DND-41 (cell line): ENCODE measurements around the gene PIGS.

Source experiments
- ATAC-seq: fragments of 200-7000 bp; cut with Tn5 transposase; 3 replicates; pipeline ENCODE4 v1.9.1; 2021; ENCODE audit warnings: low read depth; ENCODE audit not compliant: insufficient read depth
- DNase-seq: peaks from one replicate; pipeline ENCODE4 v3.0.0-alpha.2; 2020
- H2AFZ ChIP-seq: 2 replicates; pipeline ENCODE4 v1.6.0; 2012; ENCODE audit warnings: low read depth, low read length
- H3K27ac ChIP-seq: 2 replicates; pipeline ENCODE4 v1.5.1; 2012; ENCODE audit warnings: low read length, inconsistent platforms
- H3K27me3 ChIP-seq: fragments of 200-600 bp; sonication (generic); 2 replicates; pipeline ENCODE4 v1.6.0; 2012; ENCODE audit warnings: low read length, mild to moderate bottlenecking, inconsistent platforms; ENCODE audit not compliant: insufficient read depth, poor library complexity
- H3K36me3 ChIP-seq: 2 replicates; pipeline ENCODE4 v1.5.1; 2012; ENCODE audit warnings: low read length, inconsistent platforms; ENCODE audit not compliant: insufficient read depth
- H3K4me1 ChIP-seq: 2 replicates; pipeline ENCODE4 v1.5.1; 2012; ENCODE audit warnings: mild to moderate bottlenecking, low read length; ENCODE audit not compliant: insufficient read depth
- H3K4me2 ChIP-seq: 2 replicates; pipeline ENCODE4 v1.6.0; 2012; ENCODE audit warnings: mild to moderate bottlenecking, moderate library complexity, low read length, inconsistent platforms; ENCODE audit not compliant: insufficient read depth
- H3K4me3 ChIP-seq, 2 experiments: fragments of 200-600 bp in 1 of 2; shearing (Covaris generic) in 1 of 2; 2 replicates each; pipeline ENCODE4 v1.5.1; 2012 to 2016; ENCODE audit warnings: inconsistent platforms in 2 of 2, low read length in 2 of 2, mild to moderate bottlenecking in 2 of 2, low read depth in 1 of 2, moderate library complexity in 1 of 2
- H3K79me2 ChIP-seq: 2 replicates; pipeline ENCODE4 v1.6.0; 2012; ENCODE audit warnings: low read length, inconsistent platforms; ENCODE audit not compliant: insufficient read depth
- H3K9ac ChIP-seq: 2 replicates; pipeline ENCODE4 v1.6.0; 2012; ENCODE audit warnings: low read depth, mild to moderate bottlenecking, inconsistent platforms, low read length, moderate library complexity
- H3K9me3 ChIP-seq: 2 replicates; pipeline ENCODE4 v1.5.1; 2012; ENCODE audit warnings: low read length, moderate library complexity, mild to moderate bottlenecking, inconsistent platforms; ENCODE audit not compliant: insufficient read depth, severe bottlenecking
- H4K20me1 ChIP-seq: 2 replicates; pipeline ENCODE4 v1.6.0; 2012; ENCODE audit warnings: low read length; ENCODE audit not compliant: insufficient read depth
- EZH2 ChIP-seq: IDR thresholded peaks from 3 replicates; pipeline ENCODE4 v1.6.1; 2012; ENCODE audit warnings: borderline replicate concordance, low read depth, mild to moderate bottlenecking, moderate library complexity, low read length, inconsistent platforms; ENCODE audit not compliant: severe bottlenecking
- TF ChIP-seq, protein P1 (sequence below): IDR thresholded peaks from 2 replicates; pipeline ENCODE4 v1.5.1; 2012; ENCODE audit warnings: borderline replicate concordance, low read length, moderate library complexity, mild to moderate bottlenecking; ENCODE audit not compliant: poor library complexity, severe bottlenecking; ENCODE audit errors: extremely low read depth

The PIGS gene

DNA sequence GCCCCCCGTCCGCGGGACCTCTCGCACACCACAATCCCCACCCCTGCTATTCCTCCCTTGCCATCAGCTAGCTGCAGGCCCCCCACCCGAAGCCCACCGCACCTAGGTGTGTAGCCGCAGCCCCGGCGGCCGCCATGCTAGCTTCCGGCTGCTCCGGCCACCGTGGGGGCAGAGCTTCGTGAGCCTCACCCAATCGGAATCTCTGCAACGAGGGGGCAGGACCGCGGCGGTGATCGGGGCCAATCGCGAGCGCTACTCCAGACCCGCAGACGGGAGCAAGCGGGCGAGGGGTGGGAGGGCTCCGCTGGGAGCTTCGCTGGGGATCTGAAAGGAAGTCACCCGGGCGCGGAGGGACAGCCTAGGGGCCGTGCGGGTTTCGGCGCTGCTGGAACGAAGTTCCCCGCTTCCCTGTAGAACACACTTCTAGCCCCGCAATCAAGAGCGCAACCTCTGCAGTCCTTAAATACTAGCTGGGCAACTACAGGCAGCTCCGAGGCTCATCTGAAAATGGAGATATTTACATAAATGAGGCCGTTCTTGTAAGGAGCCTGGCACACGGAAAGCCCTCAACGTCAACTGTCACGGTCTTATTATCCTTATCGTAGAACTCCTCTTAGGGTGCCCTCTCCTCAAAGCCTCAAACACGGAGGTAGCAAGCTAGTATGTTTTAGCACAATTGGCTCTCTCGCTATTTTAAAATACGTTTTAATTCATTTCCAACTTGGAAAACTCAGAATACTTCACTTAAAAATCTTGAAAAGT, at the start of gene PIGS:
Gene PIGS (minus strand): TSS at position 164 of the 762 bp plus-strand sequence. CDS start 28 bp downstream, at position 136.
- Histone ChIP-seq H4K20me1 (no peaks in the 10 kb centered on the region; the same call in 1 of the 2 replicates), H3K79me2 (peaks cover 44% of the 10 kb centered on the region), H3K9ac (peak within 1 kb of the TSS; percentile 81), H3K27ac (peak within 1 kb of the TSS; percentile 84), H3K4me2 (peak within 1 kb of the TSS; percentile 99), H3K4me3 (peak within 1 kb of the TSS; percentile 93 to 100), H3K27me3 (no peaks in the 10 kb centered on the region), H3K4me1 (peaks cover 40% of the 10 kb centered on the region), H3K9me3 (no peaks in the 10 kb centered on the region), H2AFZ (peak within 1 kb of the TSS; percentile 96), H3K36me3 (peaks cover 20% of the 10 kb centered on the region)
- DNase-seq (peak; percentile 95), ATAC-seq (peak; percentile 99)
- TF ChIP-seq, protein P1, sequence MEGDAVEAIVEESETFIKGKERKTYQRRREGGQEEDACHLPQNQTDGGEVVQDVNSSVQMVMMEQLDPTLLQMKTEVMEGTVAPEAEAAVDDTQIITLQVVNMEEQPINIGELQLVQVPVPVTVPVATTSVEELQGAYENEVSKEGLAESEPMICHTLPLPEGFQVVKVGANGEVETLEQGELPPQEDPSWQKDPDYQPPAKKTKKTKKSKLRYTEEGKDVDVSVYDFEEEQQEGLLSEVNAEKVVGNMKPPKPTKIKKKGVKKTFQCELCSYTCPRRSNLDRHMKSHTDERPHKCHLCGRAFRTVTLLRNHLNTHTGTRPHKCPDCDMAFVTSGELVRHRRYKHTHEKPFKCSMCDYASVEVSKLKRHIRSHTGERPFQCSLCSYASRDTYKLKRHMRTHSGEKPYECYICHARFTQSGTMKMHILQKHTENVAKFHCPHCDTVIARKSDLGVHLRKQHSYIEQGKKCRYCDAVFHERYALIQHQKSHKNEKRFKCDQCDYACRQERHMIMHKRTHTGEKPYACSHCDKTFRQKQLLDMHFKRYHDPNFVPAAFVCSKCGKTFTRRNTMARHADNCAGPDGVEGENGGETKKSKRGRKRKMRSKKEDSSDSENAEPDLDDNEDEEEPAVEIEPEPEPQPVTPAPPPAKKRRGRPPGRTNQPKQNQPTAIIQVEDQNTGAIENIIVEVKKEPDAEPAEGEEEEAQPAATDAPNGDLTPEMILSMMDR = no peak
- no peak for TF ChIP-seq EZH2

- no peaks in the 10 kb centered on the region for H3K4me1 ChIP-seq
- no peak for TF ChIP-seq EZH2
- TF ChIP-seq, protein P1 = no peak
- H2AFZ ChIP-seq = no peak overlapping the region
- H3K4me2 ChIP-seq = no peak overlapping the region
- ATAC-seq (no peak), DNase-seq (no peak)
- H3K27me3 ChIP-seq = no peaks in the 10 kb centered on the region
- H3K79me2 ChIP-seq = no peaks in the 10 kb centered on the region
- H3K9ac ChIP-seq = no peak overlapping the region
- no peaks in the 10 kb centered on the region for H4K20me1 ChIP-seq
- no peak overlapping the region for H3K27ac ChIP-seq
- peaks cover 99% of the 10 kb centered on the region for H3K36me3 ChIP-seq
- H3K9me3 ChIP-seq = no peaks in the 10 kb centered on the region
- H3K4me3 ChIP-seq = no peak overlapping the region
Observed at GRCh38 chr17:28620010-28620409, 48.7 kb upstream of the PIGS start.

GRCh38 chr17:28618464-28618863, 47.1 kb upstream of the PIGS start:
- Histone ChIP-seq H3K9ac (no peak overlapping the region), H2AFZ (no peak overlapping the region), H3K27me3 (no peaks in the 10 kb centered on the region), H3K4me1 (no peaks in the 10 kb centered on the region), H3K4me2 (no peak overlapping the region), H3K36me3 (peaks cover 98% of the 10 kb centered on the region), H3K27ac (no peak overlapping the region), H3K9me3 (no peaks in the 10 kb centered on the region), H3K79me2 (no peaks in the 10 kb centered on the region), H3K4me3 (no peak overlapping the region), H4K20me1 (peaks cover 5% of the 10 kb centered on the region; the same call in 1 of the 2 replicates)
- DNase-seq (no peak), ATAC-seq (no peak)
- no peak for TF ChIP-seq EZH2
- TF ChIP-seq, protein P1 = no peak
